GM19328 (cell line): ENCODE data around the gene XRCC4.

Source experiments
- ATAC-seq: cut with Tn5 transposase; IDR thresholded peaks from one replicate; pipeline ENCODE4 v1.9.1; 2021; ENCODE audit warnings: mild to moderate bottlenecking, moderate library complexity; ENCODE audit not compliant: unreplicated experiment

The XRCC4 gene

GRCh38 chr5:83069096-83069799 lies 8.1 kb upstream of the XRCC4 start:
- ATAC-seq = no peak

DNA sequence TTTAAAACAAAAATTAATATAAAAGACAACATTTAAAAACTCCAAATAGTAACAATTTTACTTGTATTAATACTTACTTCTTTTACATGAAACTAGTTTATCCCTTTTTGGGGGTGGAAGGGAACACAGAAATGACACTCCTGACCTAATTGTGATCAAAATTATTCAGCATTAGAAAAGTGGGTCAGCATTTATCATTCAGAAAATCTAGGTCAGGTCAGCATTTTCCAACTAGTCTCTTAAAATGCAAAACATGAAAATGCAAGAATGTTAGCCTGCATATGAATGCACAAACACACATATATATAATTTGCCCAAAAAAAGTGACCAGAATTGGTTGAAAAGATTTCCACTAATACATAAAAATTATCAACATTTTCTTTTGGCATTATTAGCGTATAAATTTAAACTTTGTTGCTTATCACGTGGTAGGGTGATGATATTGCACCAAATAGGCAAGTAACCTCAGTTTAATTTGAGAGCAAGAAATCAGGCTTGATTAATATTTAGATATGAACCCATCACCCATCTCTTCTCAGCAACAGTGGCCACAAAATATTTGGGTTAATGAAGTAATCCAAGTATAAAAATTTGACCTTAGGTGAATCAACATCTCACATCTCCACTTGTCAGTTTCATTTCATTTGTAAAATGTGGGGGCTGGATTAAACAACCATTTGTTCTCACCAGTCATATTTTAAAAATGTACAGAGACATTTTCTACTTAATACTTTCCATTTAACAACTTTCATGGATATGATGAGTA lies 5.9 kb upstream of the XRCC4 start:
- no peak for ATAC-seq

GRCh38 chr5:83072966-83073365 lies 4.4 kb upstream of the XRCC4 start:
- no peak for ATAC-seq

- ATAC-seq = peak; percentile 3
Observed at GRCh38 chr5:83077662-83078261, 415 bp downstream of the XRCC4 start.

- no peak for ATAC-seq
Observed at GRCh38 chr5:83082750-83083149, 5.4 kb downstream of the XRCC4 start.

DNA sequence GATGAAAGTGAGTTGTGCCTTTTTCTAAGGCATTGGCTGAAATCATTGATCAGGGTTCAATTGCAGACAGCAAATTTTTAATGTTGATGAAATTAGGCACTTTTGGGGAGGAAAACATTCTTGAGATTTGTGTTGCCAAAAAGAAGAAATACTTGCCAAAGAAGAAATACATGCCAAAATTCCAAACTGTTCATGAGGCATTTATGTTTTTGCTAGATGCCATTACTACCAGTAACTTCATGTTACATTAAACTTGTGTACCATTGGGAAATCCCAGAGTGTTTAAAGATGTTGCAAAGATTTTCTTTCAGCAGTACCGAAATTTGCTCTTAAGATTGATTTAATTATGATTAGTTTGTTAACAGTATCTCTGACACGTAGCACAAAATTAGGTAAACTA lies 7.0 kb downstream of the XRCC4 start:
- ATAC-seq = no peak

- no peak for ATAC-seq
Observed at GRCh38 chr5:83085106-83085505, 7.8 kb downstream of the XRCC4 start.

GRCh38 chr5:83090169-83090568 lies 12.8 kb downstream of the XRCC4 start:
- no peak for ATAC-seq

- ATAC-seq = no peak
Observed at GRCh38 chr5:83092619-83093018, 15.3 kb downstream of the XRCC4 start.

- ATAC-seq = no peak
Observed at GRCh38 chr5:83093692-83094091, 16.3 kb downstream of the XRCC4 start.

DNA sequence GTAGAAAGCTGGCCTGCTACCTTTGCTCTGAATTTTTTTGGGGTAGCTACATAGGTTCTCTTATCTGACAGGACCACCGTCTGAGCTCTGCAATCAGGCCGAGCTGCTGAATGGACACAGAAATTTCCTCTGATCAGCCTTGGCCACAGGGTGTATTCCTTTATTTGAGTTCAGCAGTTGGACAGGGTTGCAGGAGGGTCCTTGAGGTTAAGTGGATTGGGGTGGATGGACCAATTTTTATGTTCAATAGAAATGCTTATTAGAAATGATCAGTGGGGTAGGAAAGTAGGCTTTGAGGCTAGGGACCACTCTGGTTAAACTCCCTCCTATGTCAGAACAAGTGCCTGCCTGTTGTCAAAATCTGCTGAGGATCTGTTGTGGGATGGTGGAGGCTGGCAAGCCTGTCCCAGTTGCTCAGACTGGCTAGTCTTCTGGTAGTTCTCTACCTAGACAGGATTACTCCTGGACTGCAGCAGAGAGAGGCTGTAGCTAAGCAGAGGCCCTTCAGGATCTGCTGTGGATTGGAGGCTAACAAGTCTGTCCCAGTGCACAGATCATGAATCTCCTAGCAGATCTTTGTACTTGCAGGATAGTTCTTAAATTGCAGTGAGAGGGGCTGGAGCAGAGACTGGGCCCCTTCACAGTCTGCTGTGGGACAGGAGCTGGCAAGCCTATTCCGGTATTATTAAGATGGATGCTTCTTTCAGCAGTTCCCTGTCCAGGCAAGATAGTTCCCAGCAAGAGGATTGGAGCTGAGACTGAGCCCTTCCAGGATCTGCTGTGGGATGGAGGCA lies 18.0 kb downstream of the XRCC4 start:
- no peak for ATAC-seq

DNA sequence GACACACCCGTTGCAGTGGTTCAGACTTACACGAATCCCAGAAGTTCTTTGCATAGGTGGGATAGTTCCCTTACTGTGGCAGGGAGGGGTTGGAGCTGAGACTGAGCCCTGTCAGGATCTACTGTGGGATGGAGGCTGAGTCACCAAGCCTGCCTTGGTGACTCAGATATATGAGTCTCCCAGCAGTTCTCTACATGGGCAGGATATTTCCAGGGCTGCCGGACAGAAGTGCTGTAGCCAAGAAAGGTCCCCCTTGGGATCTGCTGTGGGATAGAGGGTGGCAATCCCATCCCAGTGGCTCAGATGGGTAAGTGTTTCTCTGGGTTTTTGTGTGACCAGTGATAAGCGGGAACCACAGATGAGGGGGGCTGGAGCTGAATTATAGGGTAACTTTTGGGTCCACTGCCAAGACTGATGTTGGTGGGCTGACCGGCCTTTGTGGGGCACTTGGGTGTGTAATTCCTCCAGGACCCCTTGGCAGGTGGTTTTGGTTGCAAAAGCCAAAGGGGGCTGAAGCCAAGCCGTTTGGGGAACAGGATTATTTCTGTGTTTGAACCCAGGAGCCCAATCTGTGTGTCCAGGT lies 18.7 kb downstream of the XRCC4 start:
- ATAC-seq = no peak

DNA sequence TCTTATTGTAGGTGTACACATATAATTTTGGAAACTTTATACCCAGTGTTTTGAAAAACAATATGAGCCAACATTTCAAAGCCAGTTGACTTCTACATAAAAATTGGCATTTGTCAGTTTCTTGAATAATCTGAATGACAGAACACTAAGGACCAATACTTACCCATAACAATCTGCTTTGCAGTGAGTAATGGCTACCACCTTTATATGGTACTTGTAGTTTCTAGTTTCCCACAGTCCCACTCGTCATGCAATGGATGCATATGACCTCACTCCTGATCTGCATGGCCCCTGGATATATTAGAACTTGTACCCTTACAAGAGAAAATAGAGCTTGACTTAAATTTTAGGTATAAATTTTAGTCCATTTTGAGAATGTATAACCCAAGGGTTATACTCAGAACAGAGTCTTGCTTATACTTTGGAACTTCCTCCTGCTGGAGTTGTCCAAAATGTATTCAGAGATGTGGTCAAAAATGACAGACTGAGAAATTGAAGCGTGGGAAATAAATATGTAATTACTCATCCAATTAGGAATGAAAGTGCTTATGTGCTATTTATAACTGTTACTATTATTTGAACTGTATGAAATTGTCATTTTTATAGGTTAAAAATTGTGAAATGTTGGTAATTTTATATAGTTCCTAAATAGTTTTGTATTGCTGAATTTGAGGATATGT lies 19.5 kb downstream of the XRCC4 start:
- ATAC-seq = no peak

DNA sequence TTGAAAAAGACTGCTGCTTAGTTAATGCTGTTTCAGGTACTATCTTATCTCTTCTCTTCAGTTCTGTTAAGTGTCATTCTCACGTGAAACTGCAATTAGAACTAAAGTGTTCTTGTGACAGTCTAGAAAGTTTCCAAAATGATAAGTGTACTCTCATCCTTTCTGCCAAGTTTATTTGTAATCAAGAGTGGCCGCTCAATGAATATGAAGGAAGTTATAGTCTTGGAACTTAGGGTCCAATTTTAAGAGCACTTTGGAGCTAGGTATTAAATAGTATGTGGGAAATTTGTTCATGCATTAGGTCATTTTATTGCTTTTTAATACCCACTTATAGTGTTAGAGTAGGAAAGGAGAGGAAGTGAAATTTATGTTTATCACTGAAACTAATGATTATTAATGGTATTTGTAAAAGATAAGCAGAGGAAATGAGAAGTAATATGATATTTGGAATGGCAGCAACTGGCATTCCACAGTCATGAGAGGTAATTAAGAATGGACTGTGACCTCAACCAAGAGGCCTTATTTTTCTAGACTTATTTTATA lies 20.4 kb downstream of the XRCC4 start:
- ATAC-seq = no peak

GRCh38 chr5:83099001-83099400 lies 21.7 kb downstream of the XRCC4 start:
- no peak for ATAC-seq

GRCh38 chr5:83099445-83099844 lies 22.1 kb downstream of the XRCC4 start:
- no peak for ATAC-seq

DNA sequence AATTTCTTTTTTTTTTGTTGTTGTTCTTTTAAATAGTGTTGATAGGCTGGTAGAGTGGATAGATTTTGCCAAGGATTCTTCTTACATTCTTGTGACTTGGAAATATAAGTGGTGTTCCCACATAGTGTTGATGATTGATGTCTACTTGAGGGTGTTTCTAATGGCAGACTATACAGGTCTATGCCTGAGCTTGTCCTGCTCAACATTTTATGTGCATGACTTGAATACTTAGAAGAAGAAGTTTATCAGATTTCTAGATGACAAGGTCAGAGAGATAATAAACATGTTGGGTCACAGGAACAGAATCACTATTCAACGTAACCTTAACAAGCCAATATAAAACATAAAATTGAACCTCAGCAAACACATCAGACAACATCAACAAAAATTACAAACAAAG lies 24.2 kb downstream of the XRCC4 start:
- no peak for ATAC-seq

DNA sequence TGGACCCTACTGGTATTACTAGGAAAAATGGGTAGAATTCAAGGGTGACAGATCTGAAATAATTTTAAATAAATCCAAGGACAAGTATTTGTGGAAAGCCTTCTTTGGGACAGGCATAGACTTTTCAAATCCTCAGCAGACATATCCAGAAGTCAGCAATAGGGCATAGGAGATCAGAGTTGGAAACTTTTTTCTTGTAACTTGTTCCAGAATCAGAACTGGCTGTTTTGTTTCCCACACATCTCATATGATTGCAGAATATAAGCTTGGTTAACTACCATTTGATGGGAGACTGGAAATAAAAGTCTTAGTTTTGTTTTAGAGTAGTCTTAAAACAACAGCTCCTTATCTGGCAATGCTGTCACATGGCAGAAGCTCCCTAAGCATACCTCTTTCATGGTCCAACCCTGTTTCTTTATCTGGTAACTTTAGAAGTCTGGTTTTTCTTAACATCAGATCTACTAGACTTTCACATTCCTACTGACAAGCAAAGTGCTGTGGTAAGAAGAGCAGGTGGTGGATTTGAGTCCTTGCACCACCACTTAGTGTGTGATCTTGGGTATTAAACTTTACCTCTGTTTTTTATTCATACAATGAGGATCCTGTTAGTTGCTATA lies 25.1 kb downstream of the XRCC4 start:
- no peak for ATAC-seq

DNA sequence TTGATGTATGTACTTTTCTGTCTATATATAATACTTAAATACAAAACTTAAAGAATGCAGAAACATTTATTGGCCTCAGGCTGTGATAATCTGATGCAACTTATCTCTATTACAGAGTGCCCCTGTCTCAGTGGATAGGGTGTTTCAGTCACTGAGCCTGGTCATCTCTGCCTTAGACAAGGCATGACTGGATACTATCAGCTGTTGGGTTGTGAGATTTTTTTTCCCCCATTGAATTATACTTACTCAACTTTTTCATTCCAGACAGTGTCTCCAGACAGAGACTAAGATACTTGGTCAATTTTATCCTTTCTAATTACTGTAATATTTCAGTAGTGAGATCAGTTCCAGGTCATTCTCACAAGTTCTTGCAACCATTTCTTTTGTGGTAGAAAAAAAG lies 26.7 kb downstream of the XRCC4 start:
- no peak for ATAC-seq
